Smooth muscle cell (in vitro differentiated cells): ENCODE results near the gene IL1R2. TPM values are rescaled to one million over a fixed set of nuclear protein-coding genes. Genes with fewer than 3 reads are reported as not detected.

Experiments
- DNase-seq: peaks from one replicate; lab custom pipeline; 2025; ENCODE audit not compliant: unreplicated experiment; lab: John Stamatoyannopoulos, UW
- H2AFZ ChIP-seq: fragments of 200-600 bp; sonication (generic); 2 replicates; pipeline ENCODE4 v1.6.0; 2016; ENCODE audit warnings: antibody characterized with exemption, low read depth, mild to moderate bottlenecking
- H3F3A ChIP-seq: fragments of 200-600 bp; sonication (generic); 2 replicates; pipeline ENCODE4 v1.6.0; 2017; ENCODE audit warnings: antibody characterized with exemption, low read depth
- H3K27ac ChIP-seq: fragments of 200-600 bp; sonication (generic); 2 replicates; pipeline ENCODE4 v1.5.1; 2016; ENCODE audit warnings: low read depth, mild to moderate bottlenecking
- H3K27me3 ChIP-seq: fragments of 200-600 bp; sonication (generic); 2 replicates; pipeline ENCODE4 v1.6.1; 2016; ENCODE audit warnings: low read depth, mild to moderate bottlenecking
- H3K36me3 ChIP-seq: fragments of 200-600 bp; sonication (generic); 2 replicates; pipeline ENCODE4 v1.5.1; 2016; ENCODE audit warnings: low read depth
- H3K4me1 ChIP-seq: fragments of 200-600 bp; sonication (generic); 2 replicates; pipeline ENCODE4 v1.5.1; 2016; ENCODE audit warnings: low read depth
- H3K4me2 ChIP-seq: fragments of 200-600 bp; sonication (generic); 2 replicates; pipeline ENCODE4 v1.6.0; 2016; ENCODE audit warnings: mild to moderate bottlenecking
- H3K4me3 ChIP-seq: fragments of 200-600 bp; sonication (generic); 2 replicates; pipeline ENCODE4 v1.5.1; 2016; ENCODE audit warnings: mild to moderate bottlenecking
- H3K79me2 ChIP-seq: fragments of 200-600 bp; sonication (generic); 2 replicates; pipeline ENCODE4 v1.6.0; 2016; ENCODE audit warnings: low read depth, mild to moderate bottlenecking
- H3K9ac ChIP-seq: fragments of 200-600 bp; sonication (generic); 2 replicates; pipeline ENCODE4 v1.6.0; 2016; ENCODE audit warnings: low read depth
- H3K9me3 ChIP-seq: fragments of 200-600 bp; sonication (generic); replicated peaks from 2 replicates; pipeline ENCODE4 v1.5.1; 2016; ENCODE audit warnings: low read depth
- H4K20me1 ChIP-seq: fragments of 200-600 bp; sonication (generic); 2 replicates; pipeline ENCODE4 v1.6.0; 2016; ENCODE audit warnings: low read depth
- WGBS: methylation state at CpG from one replicate; pipeline ENCODE4 v1.1.7; 2016; ENCODE audit warnings: low lambda C conversion rate; 5-methylcytosine and 5-hydroxymethylcytosine counted together
- polyA plus RNA-seq: library from polyadenylated mRNA; unstranded; fragments of >200 nt; fragmentation: Nextera tagmentation; extraction: Ambion mirVana; gene quantifications from 2 replicates; pipeline ENCODE4 v1.2.1, GENCODE V29; 2016
- total RNA-seq: library from RNA; depleted of rRNA; stranded (reverse); fragments of >200 nt; gene quantifications from 2 replicates; pipeline ENCODE4 v1.2.3, GENCODE V29; 2014
- TF ChIP-seq, protein P1 (sequence below): fragments of 200-600 bp; sonication (generic); IDR thresholded peaks from 2 replicates; pipeline ENCODE4 v1.5.1; 2017; ENCODE audit warnings: borderline replicate concordance, mild to moderate bottlenecking, antibody characterized with exemption; ENCODE audit not compliant: insufficient read depth, poor library complexity, severe bottlenecking

IL1R2 gene
- total and polyA plus RNA-seq, 2 experiments from 2014 or later: 0.42 to 4.2 TPM

DNA sequence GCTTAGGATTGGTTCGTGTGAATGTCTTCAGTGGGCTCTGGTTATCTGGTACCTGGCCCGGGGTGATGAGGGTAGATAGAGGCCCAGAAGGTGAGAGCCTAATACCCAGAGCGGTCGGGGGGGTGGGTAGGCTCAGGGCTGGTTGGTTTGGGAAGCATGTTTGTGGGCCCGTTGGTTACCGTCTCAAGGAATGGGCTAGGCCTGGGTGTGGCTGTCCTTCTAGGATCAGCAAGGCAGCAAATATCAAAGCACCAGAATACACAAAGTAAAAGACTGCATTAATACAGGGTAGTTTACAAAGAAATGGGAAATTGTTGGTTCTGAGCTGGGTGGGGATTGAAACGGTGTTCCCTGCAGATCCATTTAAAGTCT, 6.0 kb upstream of the IL1R2 start:
- 90% methylated on average over 7 of the region's 7 CpGs for whole genome bisulfite sequencing
- DNase-seq: no peak
- TF ChIP-seq, protein P1, sequence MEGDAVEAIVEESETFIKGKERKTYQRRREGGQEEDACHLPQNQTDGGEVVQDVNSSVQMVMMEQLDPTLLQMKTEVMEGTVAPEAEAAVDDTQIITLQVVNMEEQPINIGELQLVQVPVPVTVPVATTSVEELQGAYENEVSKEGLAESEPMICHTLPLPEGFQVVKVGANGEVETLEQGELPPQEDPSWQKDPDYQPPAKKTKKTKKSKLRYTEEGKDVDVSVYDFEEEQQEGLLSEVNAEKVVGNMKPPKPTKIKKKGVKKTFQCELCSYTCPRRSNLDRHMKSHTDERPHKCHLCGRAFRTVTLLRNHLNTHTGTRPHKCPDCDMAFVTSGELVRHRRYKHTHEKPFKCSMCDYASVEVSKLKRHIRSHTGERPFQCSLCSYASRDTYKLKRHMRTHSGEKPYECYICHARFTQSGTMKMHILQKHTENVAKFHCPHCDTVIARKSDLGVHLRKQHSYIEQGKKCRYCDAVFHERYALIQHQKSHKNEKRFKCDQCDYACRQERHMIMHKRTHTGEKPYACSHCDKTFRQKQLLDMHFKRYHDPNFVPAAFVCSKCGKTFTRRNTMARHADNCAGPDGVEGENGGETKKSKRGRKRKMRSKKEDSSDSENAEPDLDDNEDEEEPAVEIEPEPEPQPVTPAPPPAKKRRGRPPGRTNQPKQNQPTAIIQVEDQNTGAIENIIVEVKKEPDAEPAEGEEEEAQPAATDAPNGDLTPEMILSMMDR: no peak
- Histone ChIP-seq H3K36me3 (no peaks in the 10 kb centered on the region), H2AFZ (no peak overlapping the region), H3K9me3 (no peaks in the 10 kb centered on the region), H3K9ac (no peak overlapping the region), H3K79me2 (no peaks in the 10 kb centered on the region), H4K20me1 (no peaks in the 10 kb centered on the region), H3K4me1 (no peaks in the 10 kb centered on the region), H3K27me3 (no peaks in the 10 kb centered on the region), H3K4me3 (no peak overlapping the region), H3K27ac (peak overlapping the region; percentile 24), H3F3A (no peaks in the 10 kb centered on the region), H3K4me2 (no peak overlapping the region)

DNA sequence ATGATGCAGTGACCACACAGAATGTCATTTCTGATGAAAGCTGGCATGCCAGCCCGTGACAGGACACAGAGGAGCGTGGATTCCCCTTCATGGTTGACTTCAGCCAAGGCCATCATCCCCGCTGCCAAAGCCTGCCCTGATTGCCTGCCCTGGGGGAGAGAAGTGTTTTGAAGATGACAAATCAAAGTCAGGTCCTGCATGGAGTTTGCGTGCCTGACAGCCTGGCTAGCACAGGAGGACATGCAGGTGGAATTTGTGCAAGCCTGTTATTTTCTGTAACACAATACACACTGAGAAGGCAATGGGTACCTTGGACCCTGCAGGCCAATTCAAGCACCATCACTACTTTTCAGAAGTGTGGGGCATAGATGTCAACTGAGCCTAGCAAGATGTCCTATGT, 5.4 kb upstream of the IL1R2 start:
- no peak for DNase-seq
- Histone ChIP-seq H3K4me2 (no peak overlapping the region), H3F3A (no peaks in the 10 kb centered on the region), H3K79me2 (no peaks in the 10 kb centered on the region), H3K4me3 (no peak overlapping the region), H4K20me1 (no peaks in the 10 kb centered on the region), H3K9me3 (no peaks in the 10 kb centered on the region), H3K9ac (no peak overlapping the region), H3K27me3 (no peaks in the 10 kb centered on the region), H2AFZ (no peak overlapping the region), H3K4me1 (no peaks in the 10 kb centered on the region), H3K36me3 (no peaks in the 10 kb centered on the region), H3K27ac (no peak overlapping the region)
- TF ChIP-seq, protein P1: no peak
- WGBS: 75% methylated on average over 4 of the region's 4 CpGs

DNA sequence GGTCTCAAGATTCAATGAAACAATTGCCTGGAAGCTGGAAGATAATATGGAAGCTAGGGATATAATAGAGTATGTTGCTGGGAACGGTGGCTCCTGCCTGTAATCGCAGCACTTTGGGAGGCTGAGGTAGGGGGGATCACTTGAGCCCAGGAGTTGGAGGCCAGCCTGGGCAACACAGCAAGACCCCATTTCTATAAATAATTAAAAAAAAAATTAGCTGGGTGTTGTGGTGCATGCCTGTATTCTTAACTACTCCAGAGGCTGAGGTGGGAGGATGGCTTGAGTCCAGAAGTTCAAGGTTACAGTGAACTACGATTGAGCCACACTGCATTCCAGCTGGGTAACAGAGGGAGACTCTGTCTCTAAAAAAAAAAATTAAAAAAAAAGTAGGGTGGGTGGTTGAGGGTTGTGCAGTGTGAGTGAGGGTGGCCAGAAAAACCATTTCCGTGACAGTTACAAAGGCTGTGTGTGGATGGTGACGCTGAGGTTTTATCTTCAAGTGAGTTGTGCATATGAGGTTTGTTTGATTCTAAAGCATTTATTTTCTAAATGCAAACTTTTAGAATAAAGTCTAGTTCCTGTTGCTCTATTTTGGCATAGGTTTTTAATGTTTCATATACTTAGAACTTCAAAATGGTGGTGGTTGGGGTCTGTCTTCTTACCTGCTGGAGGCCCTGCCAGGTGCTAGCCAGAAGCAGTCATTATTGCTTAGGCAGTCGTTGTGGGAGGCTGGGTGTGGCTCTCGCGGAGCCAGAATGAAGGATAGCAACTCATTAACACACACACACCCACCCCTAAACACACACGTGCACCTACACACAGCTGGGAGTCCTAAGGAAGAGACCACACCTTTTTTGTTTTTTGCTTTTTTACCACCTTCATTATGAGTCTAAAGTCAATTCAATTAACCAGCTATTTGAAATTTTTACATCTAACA, 4.7 kb upstream of the IL1R2 start:
- TF ChIP-seq, protein P1: no peak
- H4K20me1 ChIP-seq: no peaks in the 10 kb centered on the region
- WGBS: 81% methylated on average over 9 of the region's 9 CpGs
- H3K4me3 ChIP-seq: no peak overlapping the region
- no peak overlapping the region for H3K4me2 ChIP-seq
- H3K9ac ChIP-seq: no peak overlapping the region
- H3K9me3 ChIP-seq: no peaks in the 10 kb centered on the region
- no peaks in the 10 kb centered on the region for H3K36me3 ChIP-seq
- H3K27ac ChIP-seq: no peak overlapping the region
- no peak overlapping the region for H2AFZ ChIP-seq
- DNase-seq: no peak
- no peaks in the 10 kb centered on the region for H3F3A ChIP-seq
- H3K79me2 ChIP-seq: no peaks in the 10 kb centered on the region
- H3K4me1 ChIP-seq: no peaks in the 10 kb centered on the region
- H3K27me3 ChIP-seq: no peaks in the 10 kb centered on the region

DNA sequence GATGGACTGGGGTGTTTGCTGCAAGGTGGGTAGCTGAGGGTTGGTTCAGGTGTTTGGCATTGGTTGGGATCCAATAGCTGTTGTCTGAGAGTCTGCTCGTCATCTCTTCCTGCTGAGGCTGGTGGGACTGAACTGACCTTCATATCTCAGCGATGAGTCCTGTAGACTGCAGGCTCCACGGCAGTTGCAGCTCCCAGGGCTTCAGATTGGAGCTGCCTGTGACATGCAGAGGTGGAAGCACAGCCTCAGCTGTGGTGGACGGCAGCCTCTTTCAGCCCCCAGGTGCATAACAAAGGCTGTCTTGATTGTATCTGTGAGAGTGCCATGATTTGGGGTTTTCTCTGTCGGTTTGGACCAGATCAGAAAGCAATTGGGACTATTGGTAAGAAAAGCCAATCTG, 3.9 kb upstream of the IL1R2 start:
- 70% methylated on average over 5 of the region's 5 CpGs for WGBS
- no peaks in the 10 kb centered on the region for H3K9me3 ChIP-seq
- H3K36me3 ChIP-seq: no peaks in the 10 kb centered on the region
- TF ChIP-seq, protein P1: no peak
- H3K27ac ChIP-seq: no peak overlapping the region
- H3F3A ChIP-seq: no peaks in the 10 kb centered on the region
- H3K4me3 ChIP-seq: no peak overlapping the region
- H4K20me1 ChIP-seq: no peaks in the 10 kb centered on the region
- no peak overlapping the region for H3K9ac ChIP-seq
- H3K79me2 ChIP-seq: no peaks in the 10 kb centered on the region
- DNase-seq: no peak
- H2AFZ ChIP-seq: no peak overlapping the region
- no peaks in the 10 kb centered on the region for H3K4me1 ChIP-seq
- no peak overlapping the region for H3K4me2 ChIP-seq
- no peaks in the 10 kb centered on the region for H3K27me3 ChIP-seq
